H1 (cell line): ENCODE data around the gene MGLL. TPM values are rescaled to one million over a fixed set of nuclear protein-coding genes. Genes with fewer than 3 reads are reported as not detected.

Source experiments
- CTCF ChIA-PET: fragments of 300-600 bp; sonication (Branson Sonifier 250); formaldehyde crosslinking; loops from one replicate; lab custom pipeline; 2021; ENCODE audit not compliant: partially characterized antibody; lab: Charles Lee
- POLR2A ChIA-PET: fragments of 300-600 bp; sonication (Branson Sonifier 250); formaldehyde crosslinking; loops from one replicate; lab custom pipeline; 2021; ENCODE audit warnings: inconsistent platforms; ENCODE audit not compliant: partially characterized antibody; lab: Charles Lee
- DNase-seq, 2 experiments: peaks; one replicate each; pipeline versions ENCODE4 v3.0.0 to v3.0.0-alpha.2; 2010 to 2022; ENCODE audit warnings: low spot score in 2 of 2, low read depth in 1 of 2, mixed read lengths in 1 of 2
- FAIRE-seq: peaks from 2 replicates; lab custom pipeline; 2011; peaks lifted over from hg19 to GRCh38; lab: Jason Lieb, UNC
- H2AFZ ChIP-seq: 2 replicates; pipeline ENCODE4 v1.8.1; 2012; ENCODE audit warnings: low read length, inconsistent platforms
- H2AK5ac ChIP-seq: 2 replicates; pipeline ENCODE4 v1.6.1; 2013; ENCODE audit warnings: low read depth, low read length
- H2BK120ac ChIP-seq: replicated peaks from 2 replicates; pipeline ENCODE3; 2013; ENCODE audit warnings: low read depth, low read length, inconsistent platforms
- H2BK12ac ChIP-seq: 2 replicates; pipeline ENCODE4 v1.6.1; 2013; ENCODE audit warnings: low read depth, low read length
- H2BK15ac ChIP-seq: 2 replicates; pipeline ENCODE4 v1.6.1; 2013; ENCODE audit warnings: low read length
- H2BK20ac ChIP-seq: 2 replicates; pipeline ENCODE4 v1.6.1; 2013; ENCODE audit warnings: low read length
- H2BK5ac ChIP-seq: 2 replicates; pipeline ENCODE4 v1.6.1; 2013; ENCODE audit warnings: low read depth, low read length
- H3K14ac ChIP-seq: 2 replicates; pipeline ENCODE4 v1.6.1; 2013; ENCODE audit warnings: inconsistent platforms; ENCODE audit not compliant: insufficient read length
- H3K18ac ChIP-seq: 2 replicates; pipeline ENCODE4 v1.6.1; 2013; ENCODE audit warnings: low read length; ENCODE audit errors: extremely low read depth
- H3K23ac ChIP-seq: 2 replicates; pipeline ENCODE4 v1.6.1; 2013; ENCODE audit warnings: inconsistent platforms; ENCODE audit not compliant: insufficient read length
- H3K23me2 ChIP-seq: 2 replicates; pipeline ENCODE4 v1.6.1; 2013; ENCODE audit warnings: low read depth, low read length
- H3K27ac ChIP-seq: 2 replicates; pipeline ENCODE4 v1.6.1; 2011; ENCODE audit warnings: low read depth, low read length, inconsistent platforms
- H3K27me3 ChIP-seq, 4 experiments: replicated peaks in 1 of 4; 1 replicate in 1 of 4; 2 replicates in 3 of 4; pipeline versions ENCODE4 v1.6.1 to v1.8.1; 2011 to 2013; ENCODE audit warnings: low read length in 3 of 4, mild to moderate bottlenecking in 3 of 4, inconsistent platforms in 2 of 4, mixed read lengths in 2 of 4, moderate library complexity in 1 of 4; ENCODE audit not compliant: control insufficient read depth in 3 of 4, insufficient read depth in 3 of 4; ENCODE audit errors: extremely low read depth in 1 of 4
- H3K36me3 ChIP-seq, 4 experiments: 2 replicates each; pipeline versions ENCODE4 v1.6.1 to v1.8.1; 2011 to 2013; ENCODE audit warnings: mild to moderate bottlenecking in 4 of 4, low read length in 3 of 4, moderate library complexity in 2 of 4, control low read depth in 1 of 4, inconsistent platforms in 1 of 4; ENCODE audit not compliant: insufficient read depth in 4 of 4, control insufficient read depth in 2 of 4
- H3K4ac ChIP-seq: replicated peaks from 2 replicates; pipeline ENCODE3; 2013; ENCODE audit warnings: low read length, low read depth, mixed read lengths, inconsistent platforms; ENCODE audit not compliant: insufficient read length
- H3K4me1 ChIP-seq, 4 experiments: replicated peaks in 1 of 4; 1 replicate in 1 of 4; 2 replicates in 3 of 4; pipeline versions ENCODE4 v1.6.1 to v1.8.1; 2011 to 2013; ENCODE audit warnings: low read length in 3 of 4, inconsistent platforms in 2 of 4, mixed read lengths in 1 of 4; ENCODE audit not compliant: insufficient read depth in 4 of 4, control insufficient read depth in 3 of 4
- H3K4me2 ChIP-seq, 2 experiments: 2 replicates each; pipeline versions ENCODE4 v1.6.1 to v1.8.1; 2011 to 2013; ENCODE audit warnings: low read depth in 2 of 2, low read length in 2 of 2, control low read depth in 1 of 2, inconsistent platforms in 1 of 2, mild to moderate bottlenecking in 1 of 2; ENCODE audit not compliant: insufficient read depth in 1 of 2
- H3K4me3 ChIP-seq, 4 experiments: fragments of 200-600, 300-600 bp in 1 of 4; sonication (generic), shearing (Covaris generic), sonication (Bioruptor Twin) in 1 of 4; 2 replicates each; pipeline versions ENCODE4 v1.5.1 to v1.8.1; 2011 to 2016; ENCODE audit warnings: low read length in 4 of 4, low read depth in 3 of 4, control low read depth in 2 of 4, inconsistent platforms in 2 of 4, mild to moderate bottlenecking in 2 of 4, mixed read lengths in 1 of 4, moderate library complexity in 1 of 4; ENCODE audit not compliant: insufficient read depth in 2 of 4; ENCODE audit errors: extremely low read depth in 1 of 4
- H3K56ac ChIP-seq: replicated peaks from 2 replicates; pipeline ENCODE3; 2013; ENCODE audit warnings: low read depth, mild to moderate bottlenecking, mixed read lengths, low read length, inconsistent platforms; ENCODE audit not compliant: insufficient read length
- H3K79me1 ChIP-seq: 2 replicates; pipeline ENCODE4 v1.6.1; 2013; ENCODE audit warnings: low read depth, low read length, control low read depth
- H3K79me2 ChIP-seq, 2 experiments: 2 replicates each; pipeline versions ENCODE4 v1.6.1 to v1.8.1; 2012 to 2013; ENCODE audit warnings: low read length in 2 of 2, mild to moderate bottlenecking in 2 of 2, inconsistent platforms in 1 of 2; ENCODE audit not compliant: insufficient read depth in 2 of 2, control insufficient read depth in 1 of 2
- H3K9ac ChIP-seq, 4 experiments: replicated peaks in 1 of 4; 1 replicate in 1 of 4; 2 replicates in 3 of 4; pipeline versions ENCODE4 v1.6.1 to v1.8.1; 2011 to 2013; ENCODE audit warnings: low read depth in 3 of 4, low read length in 3 of 4, control low read depth in 2 of 4, mild to moderate bottlenecking in 2 of 4, moderate library complexity in 2 of 4, inconsistent platforms in 1 of 4; ENCODE audit errors: extremely low read depth in 1 of 4
- H3K9me3 ChIP-seq, 2 experiments: 2 replicates each; pipeline versions ENCODE4 v1.6.1 to v1.8.1; 2012 to 2013; ENCODE audit warnings: mild to moderate bottlenecking in 2 of 2, moderate library complexity in 2 of 2, control low read depth in 1 of 2, inconsistent platforms in 1 of 2, low read depth in 1 of 2, low read length in 1 of 2, mixed read lengths in 1 of 2; ENCODE audit not compliant: insufficient read depth in 2 of 2
- H4K20me1 ChIP-seq, 2 experiments: replicated peaks in 1 of 2; 2 replicates each; pipeline versions ENCODE3 to v1.8.1; 2011 to 2013; ENCODE audit warnings: inconsistent platforms in 2 of 2, low read length in 2 of 2, mild to moderate bottlenecking in 1 of 2; ENCODE audit not compliant: insufficient read depth in 2 of 2, control insufficient read depth in 1 of 2
- H4K5ac ChIP-seq: 2 replicates; pipeline ENCODE4 v1.6.1; 2013; ENCODE audit warnings: low read length, low read depth, mixed read lengths, inconsistent platforms; ENCODE audit not compliant: insufficient read length
- H4K8ac ChIP-seq: 2 replicates; pipeline ENCODE4 v1.8.0; 2013; ENCODE audit warnings: mild to moderate bottlenecking, moderate library complexity, low read length, inconsistent platforms; ENCODE audit not compliant: insufficient read depth; ENCODE audit errors: extremely low read depth
- H4K91ac ChIP-seq: replicated peaks from 2 replicates; pipeline ENCODE3; 2013; ENCODE audit warnings: low read length, mixed read lengths, inconsistent platforms; ENCODE audit not compliant: insufficient read length
- NRF1 ChIP-seq: IDR thresholded peaks from 2 replicates; pipeline ENCODE4 v1.6.1; 2011; ENCODE audit warnings: mild to moderate bottlenecking, low read depth, low read length, improper control_type of control experiment
- PHF8 ChIP-seq: fragments of 200-600 bp; sonication (generic); conservative IDR thresholded peaks from 2 replicates; pipeline ENCODE4 v1.7.1; 2012; ENCODE audit warnings: low read depth, mild to moderate bottlenecking, inconsistent platforms, low read length, moderate library complexity
- POLR2A ChIP-seq, 2 experiments: IDR thresholded peaks; 1 replicate in 1 of 2; 2 replicates in 1 of 2; pipeline ENCODE4 v1.6.1; 2011; ENCODE audit warnings: low read depth in 2 of 2, low read length in 2 of 2, mild to moderate bottlenecking in 2 of 2; ENCODE audit errors: control extremely low read depth in 1 of 2
- POLR2AphosphoS5 ChIP-seq: IDR thresholded peaks from 2 replicates; pipeline ENCODE4 v1.6.1; 2011; ENCODE audit warnings: low read depth, low read length
- RNF2 ChIP-seq: fragments of 200-900, 300-1000 bp; sonication (generic); IDR thresholded peaks from 2 replicates; pipeline ENCODE4 v1.7.1; 2016; ENCODE audit warnings: borderline replicate concordance, low read depth, mild to moderate bottlenecking, antibody characterized with exemption, low read length; ENCODE audit not compliant: poor library complexity, severe bottlenecking; ENCODE audit errors: missing control alignments
- SIRT6 ChIP-seq: IDR thresholded peaks from one replicate; pipeline ENCODE4 v1.7.1; 2012; ENCODE audit warnings: low read length, inconsistent platforms
- SP2 ChIP-seq: IDR thresholded peaks from 2 replicates; pipeline ENCODE4 v1.6.1; 2012; ENCODE audit warnings: mild to moderate bottlenecking, low read length, inconsistent platforms
- SP4 ChIP-seq: IDR thresholded peaks from 2 replicates; pipeline ENCODE4 v1.6.1; 2012; ENCODE audit warnings: low read length, inconsistent platforms
- SUZ12 ChIP-seq: fragments of 200-600 bp; sonication (generic); IDR thresholded peaks from 2 replicates; pipeline ENCODE4 v1.6.1; 2012; ENCODE audit warnings: mild to moderate bottlenecking, inconsistent platforms, low read length, moderate library complexity, mixed read lengths
- WGBS, 2 experiments: shearing (Covaris generic) in 1 of 2; methylation state at CpG; one replicate each; pipeline versions ENCODE4 v1.1.6 to v1.1.7; 2013 to 2015; ENCODE audit warnings: low lambda C conversion rate in 2 of 2, mixed read lengths in 2 of 2, inconsistent platforms in 1 of 2, low coverage in 1 of 2, missing lambda C conversion rate in 1 of 2; ENCODE audit not compliant: insufficient replicate concordance in 2 of 2, insufficient coverage in 1 of 2, insufficient read length in 1 of 2; ENCODE audit errors: extremely low coverage in 1 of 2, missing lambda C conversion rate in 1 of 2; 5-methylcytosine and 5-hydroxymethylcytosine counted together
- polyA plus RNA-seq, 7 experiments: library from polyadenylated mRNA; depleted of rRNA in 3 of 7; stranded (reverse) in 5 of 7; unstranded in 2 of 7; fragments of >200 nt in 5 of 7; fragments of 200-250 nt in 2 of 7; gene quantifications; 1 replicate in 5 of 7; 2 replicates in 1 of 7; 4 replicates in 1 of 7; pipeline versions ENCODE4 v1.2.1 to v1.2.3, GENCODE V29; 2011 to 2013; ENCODE audit warnings: missing spikeins in 2 of 7, mixed read lengths in 2 of 7
- total RNA-seq: library from RNA; stranded (reverse); fragmentation: NEBNext Ultra II Directional; extraction: Animal tissue kit (Norgen Biotek cat#: 25700); gene quantifications from 2 replicates; pipeline ENCODE4 v1.2.1, GENCODE V29; 2021

MGLL gene
- total and polyA plus RNA-seq, 2 of the 8 experiments (the other 6 are each of a cell fraction or from before 2014, with no cell fraction given), result 0.05 to 0.34 TPM

DNA sequence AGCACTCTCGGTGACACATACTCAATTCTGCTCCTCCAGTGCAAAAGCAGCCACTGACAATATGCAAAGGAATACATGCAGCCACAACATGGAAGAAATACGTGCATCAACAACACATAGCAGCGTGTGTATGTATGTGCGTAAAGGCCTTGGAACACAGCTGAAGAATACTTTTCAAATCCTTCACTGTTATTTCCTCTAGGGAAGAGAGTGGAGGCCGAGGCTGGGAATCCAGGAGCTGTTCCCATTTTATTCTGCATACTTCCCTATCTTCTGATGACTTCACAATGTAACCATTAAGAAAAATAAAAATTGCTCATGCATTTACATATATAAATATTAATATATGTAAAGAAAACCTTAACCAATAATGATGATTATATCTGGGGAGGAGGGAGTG lies 36.6 kb upstream of the MGLL start:
- WGBS, 2 experiments, result 87% methylated on average over 5 of the region's 5 CpGs; no CpG with 5 or more reads in 1 of the 2 experiments

More for the DNA sequence above, 36.6 kb upstream of the MGLL start:
- H2BK120ac ChIP-seq, result no peak overlapping the region
- no peak overlapping the region for H2BK5ac ChIP-seq
- no peak overlapping the region for H4K8ac ChIP-seq
- H2AK5ac ChIP-seq, result no peak overlapping the region
- H2BK15ac ChIP-seq, result no peak overlapping the region
- H3K4me1 ChIP-seq, result peaks cover 0 to 3% (median 1%) of the 10 kb centered on the region in 4 experiments; a peak in 3 of 7 replicates
- no peaks in the 10 kb centered on the region for H3K9me3 ChIP-seq
- no peak overlapping the region for H3K27ac ChIP-seq
- H3K18ac ChIP-seq, result no peak overlapping the region
- H3K23me2 ChIP-seq, result no peaks in the 10 kb centered on the region
- TF ChIP-seq SP2 (no peak), PHF8 (no peak), SIRT6 (no peak), SUZ12 (no peak), POLR2A (IDR thresholded peaks at IDR 0.05; ENCODE audit: control extremely low read depth in 1 of 2, low read depth in 2 of 2, low read length in 2 of 2) (no peak), SP4 (no peak), NRF1 (no peak), RNF2 (no peak), POLR2AphosphoS5 (no peak)
- TF ChIP-seq, all 59 proteins: peak for 0
- Histone ChIP-seq H3K79me1 (no peaks in the 10 kb centered on the region), H3K23ac (no peak overlapping the region), H4K20me1 (no peaks in the 10 kb centered on the region), H4K5ac (no peak overlapping the region), H3K79me2 (no peaks in the 10 kb centered on the region), H2BK20ac (no peak overlapping the region), H3K4me2 (no peak overlapping the region), H4K91ac (no peak overlapping the region), H3K4me3 (no peak overlapping the region), H3K27me3 (no peaks in the 10 kb centered on the region), H3K36me3 (no peaks in the 10 kb centered on the region), H3K14ac (no peak overlapping the region), H3K56ac (no peak overlapping the region), H2BK12ac (no peak overlapping the region), H3K9ac (no peak overlapping the region), H2AFZ (no peak overlapping the region), H3K4ac (no peak overlapping the region)
- no peak for DNase-seq
- POLR2A ChIA-PET, result no interaction called here
- CTCF ChIA-PET, result interaction anchor here (1.3 kb wide), 1 partner anchor 36 kb away, joined by 3 read pairs; no protein-coding TSS in a partner anchor
- FAIRE-seq, result no peak
